B cell (primary cell): ENCODE measurements around the gene ZNF300. TPM values are rescaled to one million over a fixed set of nuclear protein-coding genes. Genes with fewer than 3 reads are reported as not detected.

Experiments
- ATAC-seq: fragments of 200-7000 bp; cut with Tn5 transposase; one replicate; pipeline ENCODE4 v1.10.0; 2021; ENCODE audit warnings: low read depth, mild to moderate bottlenecking, moderate number of reproducible peaks, moderate library complexity
- CTCF ChIA-PET: fragments of 350-600 bp; sonication (Branson Sonifier 250); formaldehyde crosslinking; loops from one replicate; lab custom pipeline; 2021; ENCODE audit warnings: antibody characterized with exemption, inconsistent platforms; lab: Charles Lee
- POLR2A ChIA-PET: fragments of 350-600 bp; sonication (Branson Sonifier 250); formaldehyde crosslinking; loops from one replicate; lab custom pipeline; 2021; ENCODE audit warnings: antibody characterized with exemption; lab: Charles Lee
- DNase-seq: peaks from one replicate; pipeline ENCODE4 v3.0.0; 2013
- H2AFZ ChIP-seq: 2 replicates; pipeline ENCODE4 v1.6.1; 2012; ENCODE audit warnings: mild to moderate bottlenecking, low read depth, low read length; ENCODE audit not compliant: insufficient read depth, poor library complexity, severe bottlenecking
- H3K27ac ChIP-seq, 2 donors: 1 replicate in 1 of 2; 2 replicates in 1 of 2; pipeline ENCODE4 v1.5.1; 2012 to 2013; ENCODE audit warnings: low read length in 2 of 2, mild to moderate bottlenecking in 2 of 2, moderate library complexity in 1 of 2
- H3K27me3 ChIP-seq, 4 experiments: fragments of 200-600 bp in 1 of 4; sonication (generic) in 1 of 4; replicated peaks in 1 of 4; 1 replicate in 2 of 4; 2 replicates in 2 of 4; pipeline versions ENCODE4 v1.6.1 to v1.7.0; 2013 to 2016; ENCODE audit warnings: low read length in 3 of 4, mild to moderate bottlenecking in 2 of 4, mixed read lengths in 1 of 4, moderate library complexity in 1 of 4; ENCODE audit not compliant: insufficient read depth in 4 of 4, control insufficient read depth in 3 of 4; ENCODE audit errors: control extremely low read depth in 1 of 4
- H3K36me3 ChIP-seq, 2 experiments: replicated peaks in 1 of 2; 1 replicate in 1 of 2; 2 replicates in 1 of 2; pipeline versions ENCODE4 v1.6.1 to v1.7.1; 2013; ENCODE audit warnings: low read length in 1 of 2; ENCODE audit not compliant: insufficient read depth in 2 of 2, control insufficient read depth in 1 of 2; ENCODE audit errors: control extremely low read depth in 1 of 2, extremely low read depth in 1 of 2
- H3K4me1 ChIP-seq, 2 donors: fragments of 200-600 bp in 1 of 2; sonication (generic) in 1 of 2; 1 replicate in 1 of 2; 2 replicates in 1 of 2; pipeline versions ENCODE4 v1.5.1 to v1.6.1; 2013 to 2017; ENCODE audit warnings: low read length in 2 of 2; ENCODE audit not compliant: control insufficient read depth in 2 of 2, insufficient read depth in 2 of 2
- H3K4me2 ChIP-seq: replicated peaks from 2 replicates; pipeline ENCODE3; 2012; ENCODE audit warnings: mild to moderate bottlenecking, low read depth, low read length; ENCODE audit not compliant: poor library complexity, severe bottlenecking
- H3K4me3 ChIP-seq, 5 experiments: fragments of 200-600 bp in 1 of 5; sonication (generic) in 1 of 5; 1 replicate in 3 of 5; 2 replicates in 2 of 5; pipeline versions ENCODE4 v1.5.1 to v1.7.0; 2011 to 2016; ENCODE audit warnings: low read length in 4 of 5, mild to moderate bottlenecking in 4 of 5, low read depth in 2 of 5, control low read depth in 1 of 5, moderate library complexity in 1 of 5; ENCODE audit not compliant: insufficient read depth in 1 of 5; ENCODE audit errors: control extremely low read depth in 1 of 5, extremely low read depth in 1 of 5
- H3K79me2 ChIP-seq: fragments of 200-600 bp; sonication (generic); one replicate; pipeline ENCODE4 v1.6.0; 2016; ENCODE audit warnings: low read length; ENCODE audit not compliant: control insufficient read depth, insufficient read depth
- H3K9ac ChIP-seq: fragments of 200-600 bp; sonication (generic); 2 replicates; pipeline ENCODE4 v1.6.1; 2017; ENCODE audit warnings: mild to moderate bottlenecking, low read length, moderate library complexity
- H3K9me3 ChIP-seq, 3 donors: one replicate each; pipeline versions ENCODE4 v1.6.1 to v1.7.1; 2013; ENCODE audit warnings: low read length in 2 of 3; ENCODE audit not compliant: control insufficient read depth in 2 of 3, insufficient read depth in 1 of 3; ENCODE audit errors: control extremely low read depth in 1 of 3
- H4K20me1 ChIP-seq: 2 replicates; pipeline ENCODE4 v1.6.0; 2012; ENCODE audit warnings: mild to moderate bottlenecking, low read length; ENCODE audit not compliant: insufficient read depth, control insufficient read depth, poor library complexity, severe bottlenecking
- H3K27ac Mint-ChIP-seq: one replicate; pipeline ENCODE4 v1.8.0; 2021; ENCODE audit warnings: mixed read lengths
- H3K27me3 Mint-ChIP-seq: one replicate; pipeline ENCODE4 v1.8.0; 2021; ENCODE audit warnings: mixed read lengths
- H3K4me1 Mint-ChIP-seq: one replicate; pipeline ENCODE4 v1.8.0; 2021; ENCODE audit warnings: mixed read lengths
- H3K4me3 Mint-ChIP-seq: one replicate; pipeline ENCODE4 v1.8.0; 2021; ENCODE audit warnings: mixed read lengths
- H3K9me3 Mint-ChIP-seq: one replicate; pipeline ENCODE4 v1.8.0; 2022; ENCODE audit warnings: mixed read lengths; ENCODE audit not compliant: insufficient read depth
- CTCF ChIP-seq: fragments of 200-600 bp; IDR thresholded peaks from one replicate; pipeline ENCODE4 v1.8.0; 2022; ENCODE audit warnings: antibody characterized with exemption, mild to moderate bottlenecking
- EZH2 ChIP-seq: IDR thresholded peaks from 2 replicates; pipeline ENCODE4 v1.6.1; 2012; ENCODE audit warnings: borderline replicate concordance, low read depth, mild to moderate bottlenecking, moderate library complexity, low read length; ENCODE audit not compliant: insufficient read depth, poor library complexity, severe bottlenecking
- WGBS: methylation state at CpG from one replicate; pipeline ENCODE4 v1.1.5; 2013; ENCODE audit warnings: missing lambda C conversion rate; ENCODE audit not compliant: insufficient coverage; 5-methylcytosine and 5-hydroxymethylcytosine counted together
- intact Hi-C: fragments of 100-400 bp; cut with micrococcal nuclease; formaldehyde crosslinking; loops from one replicate; pipeline ENCODE4 v1.10.0; 2022
- polyA plus RNA-seq: library from polyadenylated mRNA; depleted of rRNA; stranded (reverse); fragments of >200 nt; gene quantifications from 2 replicates; pipeline ENCODE4 v1.2.3, GENCODE V29; 2012
- total RNA-seq, 2 donors: library from RNA; stranded (reverse); fragments of 120-200 nt in 1 of 2; gene quantifications; 1 replicate in 1 of 2; 2 replicates in 1 of 2; pipeline versions ENCODE4 v1.2.3 to v1.2.4, GENCODE V29; 2013 to 2022

The ZNF300 gene
- total and polyA plus RNA-seq, 2 donors (not counting 1 experiment from before 2014, with no cell fraction given): 3.6 to 8.1 TPM

DNA sequence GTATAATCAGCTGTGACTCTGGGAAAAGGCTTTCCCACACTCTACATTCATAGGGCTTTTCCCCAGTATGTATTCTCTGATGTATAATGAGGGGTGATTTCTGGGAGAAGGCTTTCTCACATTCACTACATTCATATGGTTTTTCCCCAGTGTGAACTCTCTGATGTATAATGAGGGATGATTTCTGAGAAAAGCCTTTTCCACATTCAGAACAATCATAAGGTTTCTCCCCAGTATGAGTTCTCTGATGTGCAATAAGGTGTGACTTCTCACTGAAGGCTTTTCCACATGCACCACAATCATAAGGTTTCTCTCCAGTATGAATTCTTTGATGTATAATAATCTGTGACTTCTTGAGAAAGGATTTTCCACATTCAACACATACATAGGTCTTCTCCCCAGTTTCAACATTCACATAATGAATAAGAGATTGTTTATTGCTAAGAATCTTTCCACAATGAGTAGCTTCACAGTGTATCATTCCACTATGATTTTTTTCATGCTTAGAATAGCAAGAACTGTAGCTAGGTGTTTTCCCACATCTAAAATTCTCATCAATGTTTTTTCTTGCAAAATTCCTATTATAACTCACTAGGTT, 26.7 kb upstream of the ZNF300 start:
- Mint-ChIP-seq H3K9me3 (peaks cover 23% of the 10 kb centered on the region), H3K27ac (no peak overlapping the region), H3K27me3 (no peaks in the 10 kb centered on the region), H3K4me1 (no peaks in the 10 kb centered on the region), H3K4me3 (no peak overlapping the region)
- H3K79me2 ChIP-seq: no peaks in the 10 kb centered on the region
- no peaks in the 10 kb centered on the region for H3K36me3 ChIP-seq
- no peaks in the 10 kb centered on the region for H3K27me3 ChIP-seq
- H3K4me1 ChIP-seq: no peaks in the 10 kb centered on the region
- intact Hi-C loops: no loop called here
- CTCF ChIA-PET: no interaction called here
- no peak for ATAC-seq
- no peak overlapping the region for H2AFZ ChIP-seq
- peaks cover 17 to 69% (median 41%) of the 10 kb centered on the region in 3 donors for H3K9me3 ChIP-seq
- H3K4me2 ChIP-seq: no peak overlapping the region
- TF ChIP-seq CTCF (no peak), EZH2 (no peak)
- H3K27ac ChIP-seq: no peak overlapping the region
- no peak overlapping the region for H3K9ac ChIP-seq
- no peak overlapping the region for H3K4me3 ChIP-seq
- no peaks in the 10 kb centered on the region for H4K20me1 ChIP-seq
- POLR2A ChIA-PET: no interaction called here
- DNase-seq: no peak

DNA sequence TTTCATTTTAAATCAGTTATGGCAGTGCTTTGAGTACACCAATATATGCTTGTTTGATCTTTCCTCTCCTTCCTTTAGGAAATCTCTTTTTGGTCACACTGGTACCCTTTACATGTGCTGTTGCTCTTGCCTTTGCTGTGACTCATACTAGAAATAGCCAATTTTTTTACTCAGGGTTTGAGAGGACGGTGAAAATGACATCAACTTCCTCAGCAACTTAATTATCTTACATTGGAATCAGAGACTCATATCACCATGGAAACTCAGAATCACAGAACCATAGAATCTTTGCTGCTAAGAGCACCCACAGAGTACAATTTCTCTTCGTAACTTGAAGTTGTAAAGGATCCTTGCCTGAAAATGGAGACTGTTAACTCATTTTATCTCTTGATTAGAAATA, 13.8 kb upstream of the ZNF300 start:
- no peak for DNase-seq

More for the DNA sequence above, 13.8 kb upstream of the ZNF300 start:
- Mint-ChIP-seq H3K27me3 (peaks cover 14% of the 10 kb centered on the region), H3K4me1 (no peaks in the 10 kb centered on the region), H3K27ac (no peak overlapping the region), H3K9me3 (peaks cover 12% of the 10 kb centered on the region), H3K4me3 (no peak overlapping the region)
- Histone ChIP-seq H3K27ac (no peak overlapping the region), H2AFZ (no peak overlapping the region), H3K27me3 (peaks cover 0 to 7% (median 0%) of the 10 kb centered on the region in 4 experiments), H3K9ac (no peak overlapping the region), H3K4me2 (no peak overlapping the region), H4K20me1 (no peaks in the 10 kb centered on the region), H3K4me1 (no peaks in the 10 kb centered on the region), H3K9me3 (peaks cover 5 to 19% (median 16%) of the 10 kb centered on the region in 3 donors), H3K4me3 (no peak overlapping the region), H3K36me3 (no peaks in the 10 kb centered on the region), H3K79me2 (no peaks in the 10 kb centered on the region)
- TF ChIP-seq CTCF: no peak
- TF ChIP-seq EZH2: no peak
- ChIA-PET CTCF (no interaction called here), POLR2A (no interaction called here)
- no peak for ATAC-seq
- intact Hi-C loops: no loop called here
- 38% methylated on average over 1 of the region's 2 CpGs for WGBS
